Right forelimb (tissue), 1 donor: ENCODE measurements around the gene ACVR1.
"Not testable (repeated sequence)": the region's sequence is repeated elsewhere in the genome, so short reads cannot be mapped to it uniquely, and the experiment has no call there.

ENCODE experiments used
- DNase-seq: peaks from one replicate; pipeline ENCODE4 v3.0.0-alpha.2; 2018

Gene ACVR1

DNA sequence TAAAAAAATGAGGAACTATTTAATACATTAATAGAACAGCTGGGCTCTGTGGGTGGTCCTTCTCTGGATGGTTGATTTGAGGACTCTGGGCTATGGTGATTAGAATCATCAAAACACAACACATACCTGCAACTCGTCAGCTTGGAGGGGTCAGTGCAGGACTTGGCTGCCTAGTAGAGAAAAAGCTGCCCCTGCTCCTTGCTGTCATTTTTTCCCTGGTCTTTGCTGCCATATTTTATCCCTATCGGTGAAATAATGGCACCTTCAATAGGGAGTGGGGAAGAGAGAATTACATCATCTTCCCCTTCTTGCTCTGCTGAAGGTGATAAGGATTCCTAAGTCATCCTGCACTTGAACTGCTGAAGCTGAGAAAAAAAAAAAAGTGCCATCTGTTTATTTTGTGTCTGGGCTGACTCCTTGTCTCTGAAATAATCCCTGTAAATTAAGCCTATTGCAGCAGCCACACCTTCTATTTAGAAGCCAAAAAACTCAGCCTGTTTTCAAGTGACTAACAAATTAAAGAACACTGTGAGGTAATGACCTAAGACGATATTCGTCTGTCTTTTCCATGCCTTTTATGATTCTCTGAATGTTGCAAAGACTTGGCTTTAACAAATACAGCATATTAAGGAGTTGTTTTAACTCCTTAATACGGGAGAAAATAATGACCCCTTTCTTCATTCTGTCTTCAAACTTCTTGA is 89.3 kb downstream of the ACVR1 start:
- DNase-seq = no peak

DNA sequence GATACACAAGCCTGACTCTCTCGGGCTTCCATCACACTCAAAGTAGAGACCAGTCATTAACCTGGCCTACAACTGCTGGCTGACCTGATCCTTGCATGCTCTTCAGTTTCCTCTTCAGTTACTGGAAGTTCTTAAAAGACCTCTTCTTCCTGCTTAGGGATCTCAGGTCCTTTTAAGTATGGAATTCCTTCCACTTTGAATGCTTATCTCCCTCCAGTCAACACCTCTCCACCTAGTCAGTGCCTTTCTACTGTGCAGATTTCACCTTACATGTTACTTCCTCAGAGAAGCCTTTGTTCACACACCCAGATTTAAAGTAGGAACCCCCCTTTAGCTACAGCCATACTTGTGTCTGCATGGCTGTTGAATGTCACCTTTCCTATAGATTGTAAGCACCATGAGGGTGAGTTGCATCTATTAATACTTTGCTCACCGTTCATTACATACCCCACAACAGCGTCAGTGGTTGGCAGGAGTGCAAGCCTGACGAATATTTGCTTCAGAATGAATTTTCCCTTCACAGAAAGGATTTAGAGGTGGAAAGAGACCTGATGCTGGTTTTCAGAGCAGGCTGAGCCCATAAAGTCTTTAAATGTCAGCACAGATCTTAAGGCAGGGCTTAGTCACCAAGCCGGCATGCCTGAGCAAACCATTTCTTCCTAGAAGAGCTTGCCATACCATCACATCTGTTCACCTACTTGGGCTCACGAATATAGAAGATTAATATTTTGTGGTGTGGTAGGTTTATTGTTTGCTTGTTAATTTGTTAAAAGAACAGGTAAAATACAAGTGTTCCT is 90.1 kb downstream of the ACVR1 start:
- DNase-seq = no peak

DNA sequence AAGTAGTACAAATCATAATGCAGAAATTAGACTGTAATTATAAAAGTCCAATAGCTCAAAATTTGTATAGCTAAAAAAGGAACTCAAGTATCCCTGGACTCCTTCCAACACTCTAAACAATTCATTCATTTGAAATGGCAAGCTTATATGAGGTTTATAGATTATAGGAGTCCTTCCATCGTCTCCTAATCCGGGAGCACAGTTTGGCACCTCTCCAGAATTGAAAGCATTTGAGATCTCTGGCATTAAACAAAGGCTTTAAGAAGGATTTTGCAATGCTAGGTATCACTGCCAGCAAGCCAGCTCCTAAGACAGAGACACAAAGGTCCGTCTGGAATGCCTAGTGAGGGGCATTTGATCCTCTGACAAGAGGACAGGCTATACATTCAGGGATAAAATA is 90.9 kb downstream of the ACVR1 start:
- no peak for DNase-seq

DNA sequence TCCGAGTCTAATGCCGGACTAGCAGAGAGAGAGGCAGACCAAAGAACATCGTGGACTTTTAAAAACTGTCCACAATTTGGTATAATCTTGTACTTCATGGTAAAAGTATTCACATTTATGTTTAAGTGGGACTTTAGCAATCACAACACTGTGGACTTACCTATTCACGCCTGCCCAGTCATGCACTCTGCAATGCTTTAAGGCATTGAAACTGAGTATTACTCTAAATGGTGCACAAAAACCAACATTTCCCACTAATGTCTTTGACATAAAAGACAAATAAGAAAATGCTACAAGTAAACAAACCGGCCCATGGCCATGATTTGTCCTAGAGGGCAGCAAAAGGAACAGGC is 91.3 kb downstream of the ACVR1 start:
- DNase-seq = no peak

DNA sequence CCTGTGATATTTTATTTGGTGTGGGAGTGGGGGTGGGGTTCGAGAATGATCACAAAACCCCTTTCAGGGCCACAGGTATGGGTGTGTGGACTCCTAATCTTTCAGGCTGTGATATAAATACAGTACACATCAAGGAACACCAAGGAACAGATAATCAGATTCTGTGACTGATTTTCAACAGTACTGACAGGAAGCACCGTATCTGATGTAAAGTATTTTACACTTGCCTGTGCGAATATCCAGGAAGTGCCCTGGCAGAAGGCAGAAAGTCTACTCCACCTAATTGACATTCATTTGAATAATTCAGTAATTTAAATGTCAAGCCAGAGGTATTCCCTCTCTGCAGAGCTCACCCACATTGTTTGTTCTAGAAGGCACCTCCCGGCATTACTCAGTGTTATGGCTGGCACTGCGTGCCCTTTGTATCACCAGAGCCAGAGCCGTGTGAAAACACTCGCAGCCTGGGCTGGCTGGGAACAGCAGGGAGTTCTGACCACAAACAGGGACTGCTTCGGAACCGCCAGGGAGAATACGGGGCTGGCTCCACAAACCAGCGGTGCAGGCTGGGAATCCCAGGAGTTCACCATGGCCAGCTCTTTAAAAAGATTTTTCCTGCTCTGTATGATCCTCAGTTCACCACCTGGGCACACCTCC is 91.8 kb downstream of the ACVR1 start:
- DNase-seq = no peak

DNA sequence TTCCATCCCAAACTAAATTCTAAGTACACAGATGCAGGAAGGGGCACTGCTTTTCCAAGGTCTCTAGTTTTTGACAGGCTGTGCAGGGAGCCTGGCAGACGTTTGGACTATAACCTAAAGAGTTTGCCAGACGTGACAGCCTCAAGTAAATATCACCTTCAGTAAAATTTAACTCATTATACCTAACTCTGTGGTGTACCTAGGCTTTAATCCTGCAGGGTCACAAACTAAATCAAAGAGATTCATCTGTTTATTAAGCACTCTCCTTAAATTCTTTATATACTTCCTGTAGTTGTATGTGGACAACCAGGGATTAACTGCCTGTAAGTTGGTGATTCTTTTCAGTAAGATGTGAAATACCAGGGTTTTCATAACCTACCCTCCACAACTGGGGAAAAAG is 92.9 kb downstream of the ACVR1 start:
- no peak for DNase-seq

DNA sequence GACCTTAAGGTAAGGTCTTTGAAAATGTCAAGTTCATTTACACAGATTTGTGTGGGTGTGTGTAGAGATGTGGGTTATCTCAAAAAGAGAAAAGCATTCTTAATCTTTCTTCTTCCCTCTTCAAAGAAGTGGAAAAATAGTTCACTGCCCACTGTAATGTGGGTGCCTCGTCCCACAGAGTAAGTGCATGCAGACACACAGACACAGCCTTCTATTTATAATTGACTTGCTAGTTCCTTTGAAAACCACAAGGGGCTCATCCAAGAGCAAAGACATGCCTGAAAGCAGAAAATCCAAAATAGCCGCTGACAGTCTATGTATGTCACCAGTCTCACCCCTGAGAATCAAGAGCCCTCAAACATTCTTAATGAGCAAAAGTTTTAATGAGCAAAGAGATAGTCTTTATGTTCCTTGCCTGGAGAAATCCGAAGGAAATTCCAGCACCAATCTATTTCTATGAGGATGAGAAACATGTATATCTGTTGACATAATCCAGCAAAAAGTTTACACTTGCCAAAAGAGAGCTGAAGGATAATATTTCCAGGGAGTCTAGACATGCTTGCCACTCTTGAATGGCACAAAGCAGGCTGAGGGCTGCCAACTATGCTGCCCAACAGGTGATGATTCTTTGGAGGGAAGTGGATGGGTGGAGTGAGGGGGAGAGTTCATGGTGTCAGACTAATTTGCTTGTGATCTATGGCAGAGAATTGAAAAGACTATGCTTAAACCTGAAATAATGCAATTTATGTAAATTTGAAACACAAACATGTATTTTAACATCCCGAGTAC is 93.9 kb downstream of the ACVR1 start:
- no peak for DNase-seq

DNA sequence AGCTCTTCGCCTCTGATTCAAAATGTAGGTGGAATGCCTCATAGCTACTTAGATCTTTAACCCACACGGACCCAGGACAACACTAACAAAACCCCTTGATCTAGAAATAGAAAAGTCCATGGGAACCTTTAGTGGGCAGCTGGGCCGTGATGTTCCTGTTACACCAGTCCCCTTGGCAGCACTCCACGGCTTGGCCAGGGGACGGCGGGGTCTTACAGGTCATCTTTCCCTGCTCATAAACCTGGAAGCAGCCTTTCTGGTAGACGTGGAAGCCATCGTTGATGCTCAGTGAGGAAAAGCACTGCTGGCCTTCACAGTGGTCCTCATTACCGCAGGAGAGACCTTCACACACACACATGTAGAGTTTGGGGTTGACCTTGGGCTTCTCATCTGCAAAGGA is 95.9 kb downstream of the ACVR1 start:
- DNase-seq = no peak

DNA sequence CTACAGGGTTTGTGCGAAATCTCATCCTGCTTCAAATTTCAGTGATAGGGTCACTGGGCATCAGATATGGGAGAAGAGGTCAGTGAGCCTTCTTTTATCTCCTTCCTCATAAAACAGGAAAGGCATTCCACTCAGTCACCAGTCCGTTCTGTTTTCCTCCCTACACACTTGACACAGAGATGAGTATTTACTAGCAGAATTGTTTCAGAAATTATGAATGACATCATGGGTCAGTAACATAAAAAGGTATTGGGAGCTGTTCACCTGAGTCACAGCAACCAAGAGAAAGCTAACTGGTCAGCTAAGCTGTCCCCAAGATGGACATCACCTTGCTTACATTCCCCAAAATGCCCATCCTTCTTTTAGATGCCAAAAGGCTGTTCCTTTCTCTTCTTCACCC is 96.3 kb downstream of the ACVR1 start:
- no peak for DNase-seq

DNA sequence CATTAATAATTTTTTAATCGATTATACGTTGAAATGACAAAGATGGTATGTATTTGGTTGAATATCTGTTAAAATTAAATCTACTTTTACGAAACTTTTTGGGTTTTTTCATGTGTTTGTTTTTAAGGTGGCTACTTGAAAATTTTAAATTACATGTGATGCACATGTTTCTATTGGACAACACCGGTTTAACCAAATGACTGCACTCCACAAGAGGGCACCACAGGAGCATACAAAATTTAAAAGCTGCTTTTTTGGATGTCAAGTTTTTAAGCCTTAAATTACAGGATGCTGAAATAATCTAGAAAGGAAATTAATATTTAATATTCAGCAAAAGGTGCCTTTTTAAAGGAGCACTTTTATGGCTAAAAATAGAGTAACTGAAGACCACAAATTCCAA is 98.7 kb downstream of the ACVR1 start:
- DNase-seq = peak; percentile 62

DNA sequence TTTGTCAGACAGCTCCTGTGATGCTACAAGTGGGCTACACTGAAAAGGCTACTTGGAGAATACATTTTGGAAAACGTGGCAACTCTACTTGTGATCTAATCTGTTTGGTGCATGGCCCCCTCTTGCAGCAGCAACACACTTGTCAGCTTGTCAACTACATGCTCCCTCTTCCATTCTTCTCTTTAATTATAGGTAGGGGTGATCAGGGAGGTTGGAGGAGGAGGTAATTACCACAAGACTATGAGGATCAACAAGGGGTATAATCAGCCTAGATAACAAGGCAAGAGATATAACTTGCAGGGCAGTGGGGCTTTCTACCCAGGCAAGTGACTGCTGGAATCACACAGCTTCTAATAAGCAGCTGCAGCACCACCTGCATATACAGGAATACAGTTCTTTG is 104.9 kb downstream of the ACVR1 start:
- no peak for DNase-seq

DNA sequence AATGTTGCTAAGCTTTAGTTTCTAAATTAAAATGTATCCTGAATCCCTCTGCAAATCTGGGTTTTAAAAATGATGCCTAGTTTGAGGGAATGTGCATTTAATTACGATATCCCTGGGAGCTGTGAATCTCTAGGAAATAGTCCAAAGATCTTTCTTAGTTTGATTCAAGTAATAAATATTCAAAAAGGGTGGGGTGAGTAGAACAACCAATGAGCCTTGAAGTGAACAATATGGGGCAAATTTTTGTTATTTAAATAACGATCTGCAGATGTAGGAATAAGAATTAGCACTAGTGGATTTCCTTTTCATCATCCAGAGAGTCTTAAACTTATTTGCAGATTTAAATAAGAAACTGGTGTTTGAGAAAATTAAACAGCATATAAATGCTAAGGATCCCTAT is 106.3 kb downstream of the ACVR1 start:
- no peak for DNase-seq

DNA sequence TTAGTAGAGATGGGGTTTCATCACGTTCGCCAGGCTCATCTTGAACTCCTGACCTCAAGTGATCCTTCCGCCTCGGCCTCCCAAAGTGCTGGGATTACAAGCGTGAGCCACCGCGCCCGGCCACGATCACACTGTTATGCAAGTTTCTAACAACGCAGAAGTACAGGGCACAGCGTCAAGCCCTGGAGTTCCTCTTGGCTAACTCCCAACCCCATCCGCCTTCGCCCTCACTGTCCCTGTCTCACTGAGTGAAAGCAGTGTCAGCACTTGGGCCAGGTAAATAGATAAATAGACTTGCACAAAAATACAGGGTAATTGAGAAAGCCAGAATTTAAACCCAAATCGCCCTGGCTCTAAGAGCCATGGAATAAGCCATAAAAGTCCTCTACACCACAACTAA is 111.7 kb downstream of the ACVR1 start:
- DNase-seq = no peak

DNA sequence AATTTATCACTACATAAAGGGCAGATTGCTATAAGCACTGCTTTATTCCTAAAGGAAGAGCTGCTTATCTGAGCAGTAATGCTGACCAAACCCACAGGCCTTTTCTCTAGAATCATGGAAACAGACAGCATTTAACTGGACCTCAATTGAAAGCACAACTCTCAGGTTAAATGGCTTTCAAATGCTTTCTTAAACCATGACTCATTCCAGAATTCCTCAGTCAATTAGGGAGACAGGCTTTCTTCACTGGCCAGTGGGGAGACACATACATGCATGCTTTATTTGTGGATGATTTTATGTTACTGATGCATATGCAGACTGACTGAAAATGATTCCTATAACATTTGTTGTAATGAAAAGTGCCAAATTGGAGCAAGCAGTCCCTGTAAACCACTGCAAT is 114.6 kb downstream of the ACVR1 start:
- DNase-seq = no peak

DNA sequence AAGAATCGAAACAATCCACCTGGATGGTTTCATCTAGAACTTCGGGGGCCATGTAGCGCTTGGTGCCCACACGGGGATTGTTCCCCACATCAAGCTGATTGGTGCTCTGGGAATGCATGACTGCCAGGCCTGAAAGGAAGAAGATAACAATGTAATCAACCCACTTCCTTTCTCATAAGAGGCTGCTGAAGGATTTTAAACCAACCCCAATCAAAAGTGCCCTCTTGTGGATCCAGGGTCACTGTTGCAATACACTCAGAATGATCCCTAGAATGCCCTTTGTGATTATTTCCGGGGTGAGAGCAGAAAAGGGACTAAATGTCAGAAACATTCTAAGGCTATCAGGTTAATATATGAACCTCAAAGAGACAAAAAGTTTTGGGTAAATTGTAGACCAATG is 115.2 kb downstream of the ACVR1 start:
- no peak for DNase-seq

DNA sequence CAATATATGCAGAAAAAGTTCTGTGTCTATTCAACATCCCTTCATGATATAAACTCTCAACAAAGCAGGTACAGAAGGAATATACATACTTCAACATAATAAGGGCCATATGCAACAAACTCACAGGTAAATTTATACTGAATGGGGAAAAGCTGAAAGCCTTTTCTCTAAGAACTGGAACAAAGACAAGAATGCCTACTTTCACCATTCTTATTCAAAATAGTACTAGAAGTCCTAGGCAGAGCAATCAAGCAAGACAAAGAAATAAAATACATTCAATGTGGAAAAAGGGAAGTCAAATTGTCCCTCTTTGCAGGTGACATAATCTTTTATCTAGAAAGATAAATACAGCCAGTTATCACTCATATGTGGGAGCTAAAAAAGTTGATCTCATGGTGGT is 116.3 kb downstream of the ACVR1 start:
- DNase-seq = no peak

DNA sequence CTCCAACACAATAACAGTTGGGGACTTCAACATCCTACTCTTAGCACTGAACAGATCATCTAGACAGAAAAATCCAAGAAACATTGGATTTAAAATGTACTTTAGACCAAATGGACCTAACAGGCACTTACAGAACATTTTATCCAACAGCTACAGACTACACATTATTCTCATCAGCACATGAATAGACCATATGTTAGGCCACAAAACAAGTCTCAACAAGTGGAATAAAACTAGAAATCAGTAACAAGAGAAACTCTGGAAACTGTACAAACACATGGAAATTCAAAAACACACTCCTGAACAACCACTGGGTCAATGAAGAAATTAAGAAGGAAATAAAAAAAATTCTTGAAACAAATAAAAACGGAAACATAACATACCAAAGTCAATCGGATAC is 117.5 kb downstream of the ACVR1 start:
- DNase-seq = no peak

DNA sequence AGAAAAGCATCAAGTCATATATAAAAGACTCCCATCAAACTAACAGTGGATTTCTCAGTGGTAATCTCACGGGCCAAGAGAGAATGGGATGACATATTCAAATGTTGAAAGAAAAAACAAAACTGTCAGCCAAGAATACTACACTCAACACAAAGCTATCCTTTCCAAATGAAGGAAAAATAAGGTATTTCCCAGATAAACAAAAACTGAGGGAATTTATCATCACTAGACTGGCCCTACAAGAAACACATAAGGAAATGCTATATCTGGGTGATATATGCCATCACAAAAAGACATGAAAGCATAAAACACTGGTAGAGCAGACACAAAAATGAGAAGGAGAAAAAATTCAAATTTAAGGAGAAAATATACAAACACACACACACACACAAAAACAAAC is 118.6 kb downstream of the ACVR1 start:
- DNase-seq = no peak

DNA sequence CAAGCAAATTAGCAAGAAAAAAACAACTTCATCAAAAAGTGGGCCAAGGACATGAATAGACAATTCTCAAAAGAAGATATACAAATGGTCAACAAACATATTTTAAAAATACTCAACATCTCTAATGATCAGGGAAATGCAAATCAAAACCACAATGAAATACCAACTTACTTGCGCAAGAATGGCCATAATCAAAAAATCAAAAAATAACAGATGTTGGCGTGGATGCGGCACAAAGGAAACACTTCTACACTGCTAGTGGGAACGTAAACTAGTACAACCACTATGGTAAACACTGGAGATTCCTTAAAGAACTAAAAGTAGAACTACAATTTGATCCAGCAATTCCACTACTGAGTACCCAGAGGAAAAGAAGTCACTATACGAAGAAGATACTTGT is 119.7 kb downstream of the ACVR1 start:
- not testable (repeated sequence) for DNase-seq

DNA sequence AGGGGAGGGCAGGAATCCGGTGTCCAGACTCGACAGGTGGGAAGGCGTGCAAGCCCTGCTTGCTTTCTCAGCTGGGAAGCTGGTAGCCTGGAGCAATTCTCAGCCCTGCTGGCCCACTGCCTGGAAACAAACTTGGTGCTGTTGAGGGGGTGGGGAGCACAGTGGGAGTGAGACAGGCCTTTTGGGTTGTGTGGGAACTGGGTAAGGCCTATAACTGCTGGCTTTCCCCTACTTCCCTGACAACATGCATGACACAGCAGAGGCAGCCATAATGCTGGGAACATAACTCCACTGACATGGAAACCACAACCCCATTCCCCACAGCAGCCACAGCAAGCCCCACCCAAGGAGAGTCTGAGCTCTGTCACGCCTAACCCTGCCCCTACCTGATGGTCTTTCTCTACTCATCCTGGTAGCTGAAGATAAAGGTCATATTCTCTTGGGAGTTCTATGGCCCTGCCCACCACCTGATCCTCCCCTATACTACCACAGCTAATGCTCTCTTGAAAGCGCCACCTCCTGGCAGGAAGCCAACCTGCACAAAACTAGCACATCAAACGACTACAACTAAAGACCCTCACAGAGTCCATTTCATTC is 124.6 kb downstream of the ACVR1 start:
- no peak for DNase-seq

DNA sequence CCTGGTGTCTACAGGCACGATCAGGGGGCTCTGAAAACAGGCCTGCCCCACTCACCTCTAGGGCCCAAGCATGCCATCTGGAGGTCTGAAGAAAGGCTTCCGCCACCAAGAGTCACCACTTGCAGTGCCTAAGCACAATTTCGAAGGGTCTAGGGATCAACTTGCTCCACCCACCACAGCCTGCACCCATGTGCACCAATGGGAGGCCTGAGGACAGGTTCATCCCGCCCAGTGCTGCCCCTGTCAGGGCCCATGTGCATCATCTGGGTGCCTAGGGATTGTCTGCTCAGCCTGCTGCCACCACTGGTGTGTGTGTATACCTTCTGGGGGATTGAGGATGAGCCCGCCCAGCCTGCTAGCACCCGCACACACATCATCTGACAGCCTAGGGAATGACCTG is 126.4 kb downstream of the ACVR1 start:
- DNase-seq = no peak

DNA sequence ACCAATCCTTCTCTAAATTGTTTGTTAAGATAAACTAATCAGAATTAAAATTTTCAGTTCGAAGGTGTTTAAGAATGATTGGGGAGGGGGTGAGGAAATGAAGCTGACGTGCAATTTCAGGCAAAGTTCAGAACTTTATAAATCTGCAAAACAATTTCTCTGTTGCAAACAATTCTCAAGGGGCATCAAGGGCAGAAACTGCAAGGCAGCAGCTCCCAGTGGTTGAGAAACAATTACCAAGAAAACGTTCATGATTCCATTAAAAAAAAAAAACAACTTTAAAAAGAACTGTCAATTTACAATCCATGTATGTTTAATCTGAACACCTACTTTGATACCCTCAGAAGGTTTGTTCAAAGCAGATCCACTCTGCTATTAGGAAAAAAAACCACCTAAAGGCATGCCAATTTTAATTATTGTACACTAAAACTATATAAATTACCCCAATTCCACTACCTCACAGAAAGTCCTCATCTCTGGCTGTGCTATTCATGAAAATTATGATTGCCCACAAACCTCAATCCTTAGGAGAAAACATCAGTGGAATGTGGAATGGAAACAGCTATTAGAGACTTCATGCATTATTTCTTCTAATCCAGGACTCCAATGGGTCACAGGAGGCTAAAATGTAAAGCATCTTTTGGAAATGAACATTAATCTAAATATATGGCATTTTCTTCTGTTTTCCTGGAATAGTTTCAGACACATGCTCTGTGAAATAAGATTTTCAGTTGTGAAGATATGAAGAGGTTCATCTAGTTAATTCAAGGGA is 127.6 kb downstream of the ACVR1 start:
- DNase-seq = no peak
